Heart left ventricle (tissue), 13 donors: ENCODE results near the gene BIRC5.
"Not testable (repeated sequence)": the region's sequence is repeated elsewhere in the genome, so short reads cannot be mapped to it uniquely, and the experiment has no call there.

ENCODE experiments used
- POLR2A ChIP-seq, 2 donors: fragments of 450-650 bp; IDR thresholded peaks; one replicate each; pipeline ENCODE4 v1.6.1; 2017; ENCODE audit warnings: antibody characterized with exemption in 2 of 2, mild to moderate bottlenecking in 2 of 2, moderate library complexity in 2 of 2
- TF ChIP-seq, protein P1 (sequence below), 12 donors: fragments of 200-600 bp; sonication (generic) in 4 of 12; IDR thresholded peaks; one replicate each; pipeline versions ENCODE4 v1.5.0 to v1.8.0; 2018 to 2022; ENCODE audit warnings: antibody characterized with exemption in 12 of 12, mild to moderate bottlenecking in 5 of 12
- donor health status: ischemic (EF 13 %, LVEDD 7.1; RV severe dilation, severe dysfunction).
- donor health status: DM: no; HTN: yes; CAD: no.
- donor health status: DM: no; HTN: no; CAD: no.
- donor health status: ischemic (EF 25% LVEDD 6.9; RV normal size, moderate dysfunction).
- donor health status: ischemic (EF 25% LVEDD 5.7; RV mildly dilated, moderate dysfunction).
- donor health status: ischemic (EF 35%, LVEDD 5.7; RV mildly dilated, moderate dysfunction).
- donor health status: nonischemic (EF 11% LVEDD 7.7; RV severe dilation, severe dysfunction).
- donor health status: DM: yes; HTN: yes; CAD: no.
- donor health status: PGD.
- donor health status: ischemic (EF 29% LVEDD 5.4; RV normal size, mild dysfunction).
- donor health status: nonischemic (EF 23%, LVEDD 6.1; RV moderate dilation, normal function).

DNA sequence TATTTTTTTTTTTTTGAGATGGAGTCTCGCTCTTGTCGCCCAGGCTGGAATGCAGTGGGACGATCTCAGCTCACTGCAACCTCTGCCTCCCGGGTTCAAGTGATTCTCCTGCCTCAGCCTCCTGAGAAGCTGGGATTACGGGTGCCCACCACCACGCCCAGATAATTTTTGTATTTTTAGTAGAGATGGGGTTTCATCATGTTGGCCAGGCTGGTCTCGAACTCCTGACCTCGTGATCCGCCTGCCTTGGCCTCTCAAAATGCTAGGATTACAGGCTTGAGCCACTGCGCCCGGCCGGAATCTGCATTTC is 39.5 kb downstream of the BIRC5 start:
- TF ChIP-seq, protein P1, sequence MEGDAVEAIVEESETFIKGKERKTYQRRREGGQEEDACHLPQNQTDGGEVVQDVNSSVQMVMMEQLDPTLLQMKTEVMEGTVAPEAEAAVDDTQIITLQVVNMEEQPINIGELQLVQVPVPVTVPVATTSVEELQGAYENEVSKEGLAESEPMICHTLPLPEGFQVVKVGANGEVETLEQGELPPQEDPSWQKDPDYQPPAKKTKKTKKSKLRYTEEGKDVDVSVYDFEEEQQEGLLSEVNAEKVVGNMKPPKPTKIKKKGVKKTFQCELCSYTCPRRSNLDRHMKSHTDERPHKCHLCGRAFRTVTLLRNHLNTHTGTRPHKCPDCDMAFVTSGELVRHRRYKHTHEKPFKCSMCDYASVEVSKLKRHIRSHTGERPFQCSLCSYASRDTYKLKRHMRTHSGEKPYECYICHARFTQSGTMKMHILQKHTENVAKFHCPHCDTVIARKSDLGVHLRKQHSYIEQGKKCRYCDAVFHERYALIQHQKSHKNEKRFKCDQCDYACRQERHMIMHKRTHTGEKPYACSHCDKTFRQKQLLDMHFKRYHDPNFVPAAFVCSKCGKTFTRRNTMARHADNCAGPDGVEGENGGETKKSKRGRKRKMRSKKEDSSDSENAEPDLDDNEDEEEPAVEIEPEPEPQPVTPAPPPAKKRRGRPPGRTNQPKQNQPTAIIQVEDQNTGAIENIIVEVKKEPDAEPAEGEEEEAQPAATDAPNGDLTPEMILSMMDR (IDR thresholded peaks at IDR 0.05): not testable (repeated sequence)
- not testable (repeated sequence) for TF ChIP-seq POLR2A (IDR thresholded peaks at IDR 0.05)
